Stimulated activated CD8-positive, alpha-beta memory T cell treated with anti-CD3 and anti-CD28 coated beads, Interleukin-4, amount 100 ng/mL, for 48 hours (primary cell): Measurements from ENCODE around the gene BEGAIN.

Experiments used
- DNase-seq: peaks from one replicate; pipeline ENCODE4 v3.0.0-alpha.2; 2020

BEGAIN gene

GRCh38 chr14:100567009-100567876 lies 20.0 kb downstream of the BEGAIN start:
- no peak for DNase-seq

- DNase-seq = no peak
Observed at GRCh38 chr14:100566586-100566985, 20.6 kb downstream of the BEGAIN start.

GRCh38 chr14:100566119-100566518 lies 21.1 kb downstream of the BEGAIN start:
- no peak for DNase-seq

GRCh38 chr14:100565650-100566049 lies 21.6 kb downstream of the BEGAIN start:
- DNase-seq = no peak

GRCh38 chr14:100564512-100564911 lies 22.7 kb downstream of the BEGAIN start:
- no peak for DNase-seq

GRCh38 chr14:100562751-100563150 lies 24.5 kb downstream of the BEGAIN start:
- DNase-seq = no peak

GRCh38 chr14:100561005-100561404 lies 26.2 kb downstream of the BEGAIN start:
- no peak for DNase-seq

- DNase-seq = no peak
Observed at GRCh38 chr14:100560471-100560870, 26.7 kb downstream of the BEGAIN start.

- DNase-seq = no peak
Observed at GRCh38 chr14:100559455-100559854, 27.8 kb downstream of the BEGAIN start.

- DNase-seq = no peak
Observed at GRCh38 chr14:100558966-100559365, 28.3 kb downstream of the BEGAIN start.

GRCh38 chr14:100558226-100558625 lies 29.0 kb downstream of the BEGAIN start:
- DNase-seq = no peak

- DNase-seq = no peak
Observed at GRCh38 chr14:100557658-100558057, 29.6 kb downstream of the BEGAIN start.

GRCh38 chr14:100556936-100557505 lies 30.2 kb downstream of the BEGAIN start:
- DNase-seq = no peak

GRCh38 chr14:100556140-100556475 lies 31.1 kb downstream of the BEGAIN start:
- DNase-seq = no peak

- no peak for DNase-seq
Observed at GRCh38 chr14:100555436-100556139, 31.6 kb downstream of the BEGAIN start.

GRCh38 chr14:100554696-100555320 lies 32.4 kb downstream of the BEGAIN start:
- DNase-seq = no peak

GRCh38 chr14:100554082-100554677 lies 33.0 kb downstream of the BEGAIN start:
- no peak for DNase-seq

- no peak for DNase-seq
Observed at GRCh38 chr14:100553471-100553870, 33.7 kb downstream of the BEGAIN start.

GRCh38 chr14:100552524-100553125 lies 34.6 kb downstream of the BEGAIN start:
- DNase-seq = no peak

GRCh38 chr14:100551056-100551455 lies 36.2 kb downstream of the BEGAIN start:
- DNase-seq = no peak

- no peak for DNase-seq
Observed at GRCh38 chr14:100549834-100550625, 37.2 kb downstream of the BEGAIN start.

- no peak for DNase-seq
Observed at GRCh38 chr14:100548939-100549338, 38.3 kb downstream of the BEGAIN start.
